Stimulated activated CD4-positive, alpha-beta T cell treated with anti-CD3 and anti-CD28 coated beads, Interleukin-12 subunit alpha, Interleukin-12 subunit beta, amount 100 ng/mL, for 48 hours (primary cell): ENCODE data around the gene CLASP1.
"Not testable (repeated sequence)": the region's sequence is repeated elsewhere in the genome, so short reads cannot be mapped to it uniquely, and the experiment has no call there.

Experiments used
- DNase-seq, 3 donors: peaks; one replicate each; pipeline ENCODE4 v3.0.0-alpha.2; 2020; ENCODE audit warnings: low read depth in 2 of 3, low spot score in 1 of 3

CLASP1 gene

DNA sequence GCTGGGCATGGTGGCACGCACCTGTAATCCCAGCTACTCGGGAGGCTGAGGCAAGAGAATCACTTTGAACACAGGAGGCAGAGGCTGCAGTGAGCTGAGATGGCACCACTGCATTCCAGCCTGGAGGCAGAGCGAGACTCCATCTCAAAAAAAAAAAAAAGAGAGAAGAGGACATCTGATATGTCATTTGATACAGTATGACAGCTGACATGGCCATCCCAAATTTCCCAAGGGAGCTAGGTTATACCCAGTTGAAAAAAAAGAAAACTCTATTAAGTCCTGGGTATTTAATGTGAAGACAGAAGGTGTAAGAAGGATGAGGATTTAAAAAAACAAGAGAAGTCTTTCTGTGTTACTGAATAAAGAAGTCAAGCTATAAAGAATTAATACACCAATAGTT, 23.3 kb downstream of the CLASP1 start:
- no peak for DNase-seq

DNA sequence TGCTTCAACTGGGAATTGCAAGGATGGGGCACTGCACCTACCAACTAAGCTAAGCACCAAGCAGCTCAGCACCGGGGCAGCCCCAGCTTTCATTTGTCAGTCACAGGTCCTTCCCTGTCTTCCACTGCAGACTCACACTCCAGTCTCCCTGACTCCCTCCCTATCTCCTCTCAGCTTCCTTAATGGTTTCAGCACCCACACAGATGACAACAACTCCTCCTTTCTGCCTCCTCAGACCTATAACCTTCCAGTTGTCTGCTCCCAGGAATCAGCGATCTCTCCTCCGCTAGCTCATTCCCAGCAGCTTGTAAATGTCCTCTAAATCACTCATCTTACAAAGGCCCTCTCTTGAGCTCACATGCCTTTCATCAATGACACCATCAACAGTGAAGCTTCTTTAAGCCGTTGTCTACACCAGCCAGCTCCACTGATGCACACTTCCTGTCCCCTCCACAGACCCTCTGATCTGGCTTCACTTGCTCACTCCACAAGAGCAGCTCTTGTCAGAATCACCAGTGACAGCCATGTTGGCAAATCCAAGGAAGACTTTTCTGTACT, 32.1 kb downstream of the CLASP1 start:
- no peak for DNase-seq

DNA sequence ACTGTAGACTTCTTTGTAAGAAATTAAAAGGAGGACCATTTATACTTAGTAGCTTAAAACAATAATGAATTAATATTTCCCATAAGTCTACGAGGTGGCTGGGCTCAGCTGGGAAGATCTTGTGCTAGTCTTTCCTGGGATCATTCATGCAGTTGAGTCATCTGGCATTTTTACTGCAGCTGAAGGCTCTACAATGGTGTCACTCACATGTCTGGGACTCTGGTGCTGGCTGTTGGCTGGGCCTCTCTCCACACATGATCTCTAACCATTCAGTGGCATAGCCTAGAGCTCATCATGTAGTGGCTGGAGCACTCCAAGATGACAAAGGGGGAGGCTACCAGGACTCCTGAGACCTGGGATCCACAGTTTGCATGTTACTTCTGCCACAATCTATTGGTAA, 35.5 kb downstream of the CLASP1 start:
- no peak for DNase-seq

- no peak for DNase-seq
These were observed 36.1 kb downstream of the CLASP1 start for GRCh38 chr2:121613152-121613551.

GRCh38 chr2:121611730-121612705, 37.2 kb downstream of the CLASP1 start:
- DNase-seq = no peak

DNA sequence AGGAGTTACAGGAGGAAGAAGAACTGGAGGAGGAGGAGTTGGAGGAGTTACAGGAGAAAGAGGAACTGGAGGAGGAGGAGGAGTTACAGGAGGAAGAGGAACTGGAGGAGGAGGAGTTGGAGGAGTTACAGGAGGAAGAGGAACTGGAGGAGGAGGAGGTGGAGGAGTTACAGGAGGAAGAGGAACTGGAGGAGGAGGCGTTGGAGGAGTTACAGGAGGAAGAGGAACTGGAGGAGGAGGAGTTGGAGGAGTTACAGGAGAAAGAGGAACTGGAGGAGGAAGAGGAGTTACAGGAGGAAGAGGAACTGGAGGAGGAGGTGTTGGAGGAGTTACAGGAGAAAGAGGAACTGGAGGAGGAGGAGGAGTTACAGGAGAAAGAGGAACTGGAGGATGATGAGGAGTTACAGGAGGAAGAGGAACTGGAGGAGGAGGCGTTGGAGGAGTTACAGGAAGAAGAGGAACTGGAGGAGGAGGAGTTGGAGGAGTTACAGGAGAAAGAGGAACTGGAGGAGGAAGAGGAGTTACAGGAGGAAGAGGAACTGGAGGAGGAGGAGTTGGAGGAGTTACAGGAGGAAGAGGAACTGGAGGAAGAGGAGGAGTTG, 38.1 kb downstream of the CLASP1 start:
- DNase-seq = not testable (repeated sequence)

GRCh38 chr2:121610487-121610874, 38.8 kb downstream of the CLASP1 start:
- DNase-seq = not testable (repeated sequence)

GRCh38 chr2:121608967-121609366, 40.3 kb downstream of the CLASP1 start:
- no peak for DNase-seq

DNA sequence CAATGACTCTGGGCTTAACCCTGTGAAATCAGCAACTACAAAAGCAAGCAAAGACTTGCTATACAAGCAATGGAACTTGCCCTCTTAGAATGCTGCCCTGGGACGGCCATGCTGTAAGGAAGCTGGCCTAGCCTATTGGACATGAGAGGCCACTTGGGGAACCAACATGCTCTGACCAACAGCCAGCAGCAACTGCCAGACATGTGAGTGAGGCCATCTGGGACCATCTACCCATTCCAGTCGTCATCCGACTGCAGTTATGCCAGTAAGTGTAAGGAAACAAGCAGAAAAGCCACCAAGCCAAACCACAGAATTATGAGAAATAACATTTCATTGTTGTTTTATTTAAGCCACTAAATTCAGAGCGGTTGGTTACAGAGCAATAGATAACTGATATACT, 40.9 kb downstream of the CLASP1 start:
- no peak for DNase-seq

DNA sequence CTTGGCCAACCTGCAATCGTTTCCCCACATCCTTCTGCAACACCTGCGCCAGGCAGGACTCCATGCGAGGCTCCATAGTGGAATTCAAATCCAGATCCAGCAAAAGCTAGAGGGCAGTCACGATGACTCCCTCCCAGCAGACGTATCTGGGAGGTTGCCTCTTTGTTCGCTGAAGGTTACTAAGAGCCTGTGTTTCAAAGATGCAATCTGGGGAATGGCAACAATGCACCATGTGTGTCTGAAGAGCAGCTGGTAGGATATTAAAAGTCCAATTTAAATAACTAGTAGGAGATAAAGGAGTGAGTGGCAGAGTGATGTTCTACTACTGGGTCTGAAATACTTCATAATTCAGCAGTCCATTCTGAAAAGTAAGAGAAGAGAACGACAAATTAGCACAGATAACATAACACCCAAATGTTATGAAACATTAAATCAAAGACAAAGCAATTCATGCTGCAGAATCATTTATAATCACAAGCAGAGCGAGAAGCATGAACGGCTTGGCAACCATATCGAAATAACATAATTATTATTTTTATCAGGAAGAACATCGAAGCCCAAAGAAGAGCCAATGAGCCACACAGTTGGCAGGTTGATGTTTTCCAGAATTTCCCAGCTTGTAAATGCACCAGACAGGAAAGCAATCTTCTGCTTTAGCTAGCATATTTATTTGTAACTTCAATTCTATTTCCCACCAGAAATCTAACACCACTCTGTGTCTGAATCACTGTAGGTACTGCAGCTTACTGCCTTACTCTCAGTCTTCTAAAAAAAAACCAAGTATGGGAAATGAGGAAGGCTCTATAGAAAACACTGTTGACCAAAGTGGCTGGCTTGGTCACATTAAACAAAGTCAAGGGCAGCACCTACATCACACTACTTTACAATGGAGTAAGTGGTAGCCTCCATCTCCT, 43.2 kb downstream of the CLASP1 start:
- no peak for DNase-seq

- DNase-seq = no peak
These were observed 46.1 kb downstream of the CLASP1 start for GRCh38 chr2:121603185-121603584.

DNA sequence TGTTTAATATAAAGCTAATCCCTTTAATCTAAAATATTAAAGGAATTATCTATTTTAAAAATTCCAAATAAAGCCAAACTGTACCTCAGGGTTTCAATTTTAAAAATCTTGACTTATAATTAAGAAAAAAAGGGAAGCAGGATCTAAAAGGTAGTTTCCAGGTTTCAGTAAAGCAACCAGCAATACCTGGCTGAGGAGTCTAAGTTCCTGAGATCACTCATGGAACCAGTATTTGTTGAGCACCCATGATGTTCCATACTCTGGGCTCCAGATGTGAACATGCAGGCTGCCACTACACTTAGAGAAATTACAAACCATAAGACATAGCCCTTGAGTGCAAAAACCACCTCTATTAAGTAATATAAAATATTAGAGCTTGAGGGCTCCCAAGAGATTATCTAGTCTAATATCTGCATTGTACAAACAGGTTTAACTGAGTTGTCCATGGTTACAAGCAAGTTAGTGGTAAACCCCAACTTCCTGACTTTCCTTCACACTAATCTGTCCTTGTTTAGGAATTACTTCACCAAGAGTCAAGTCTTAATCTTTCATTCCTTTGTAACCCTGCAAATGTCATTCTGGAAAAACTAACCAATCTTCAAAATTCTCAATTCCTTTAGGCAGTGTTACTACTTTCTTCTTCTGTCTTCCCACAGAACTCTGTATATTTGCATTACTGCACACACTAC, 49.2 kb downstream of the CLASP1 start:
- no peak for DNase-seq

GRCh38 chr2:121598087-121598486, 51.2 kb downstream of the CLASP1 start:
- DNase-seq = no peak

GRCh38 chr2:121596221-121597080, 52.8 kb downstream of the CLASP1 start:
- no peak for DNase-seq

GRCh38 chr2:121595012-121595891, 54.0 kb downstream of the CLASP1 start:
- no peak for DNase-seq

- no peak for DNase-seq
These were observed 58.1 kb downstream of the CLASP1 start for GRCh38 chr2:121591199-121591598.

DNA sequence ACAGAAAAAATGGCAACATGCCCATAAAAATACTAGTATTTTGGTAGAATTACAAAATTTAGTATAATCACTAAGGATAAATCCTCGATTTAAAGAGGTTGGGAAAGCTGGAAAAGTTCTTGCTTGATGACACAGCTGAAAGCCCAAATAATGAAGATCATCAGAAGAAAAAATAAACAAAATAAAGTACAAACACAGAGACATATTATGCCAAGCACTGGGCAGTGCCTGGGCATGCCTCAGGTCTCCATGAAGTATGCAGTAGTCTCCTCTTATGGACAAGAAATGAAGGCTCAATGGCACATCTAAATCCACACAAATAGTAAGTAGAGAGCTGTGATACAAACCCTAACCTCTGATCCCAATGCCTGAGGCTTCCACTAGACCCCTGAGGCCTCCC, 60.9 kb downstream of the CLASP1 start:
- DNase-seq = no peak

GRCh38 chr2:121587131-121587530, 62.1 kb downstream of the CLASP1 start:
- no peak for DNase-seq

DNA sequence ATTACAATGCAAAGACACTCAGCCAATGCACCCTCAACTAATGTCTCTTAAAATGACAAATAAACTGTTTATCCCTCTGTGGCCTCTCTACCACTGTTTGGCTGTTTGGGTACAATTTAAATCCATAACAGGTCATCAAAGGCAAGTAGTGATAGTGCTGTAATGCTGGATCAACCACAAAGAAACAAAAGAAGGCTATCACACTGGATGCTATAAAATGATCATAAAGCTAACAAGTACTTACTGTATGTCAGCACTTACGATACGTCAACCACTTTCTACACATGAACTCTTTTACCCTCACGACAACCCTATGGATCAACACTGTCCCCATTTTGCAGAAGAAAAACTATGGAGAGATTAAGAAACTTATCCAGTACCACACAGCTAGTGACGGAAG, 64.5 kb downstream of the CLASP1 start:
- DNase-seq = no peak
